Transverse colon (tissue), 3 donors: ENCODE data around the gene CHST3.

Experiments used
- POLR2A ChIP-seq: fragments of 450-650 bp; IDR thresholded peaks from one replicate; pipeline ENCODE4 v1.6.1; 2016; ENCODE audit warnings: antibody characterized with exemption, mild to moderate bottlenecking, moderate library complexity
- TF ChIP-seq, protein P1 (sequence below), 5 experiments: fragments of 200-600 bp in 3 of 5; fragments of 450-650 bp in 2 of 5; sonication (generic) in 3 of 5; IDR thresholded peaks; 1 replicate in 2 of 5; 2 replicates in 3 of 5; pipeline ENCODE4 v1.5.1; 2016 to 2017; ENCODE audit warnings: antibody characterized with exemption in 5 of 5, inconsistent platforms in 3 of 5, mild to moderate bottlenecking in 2 of 5, moderate library complexity in 1 of 5

DNA sequence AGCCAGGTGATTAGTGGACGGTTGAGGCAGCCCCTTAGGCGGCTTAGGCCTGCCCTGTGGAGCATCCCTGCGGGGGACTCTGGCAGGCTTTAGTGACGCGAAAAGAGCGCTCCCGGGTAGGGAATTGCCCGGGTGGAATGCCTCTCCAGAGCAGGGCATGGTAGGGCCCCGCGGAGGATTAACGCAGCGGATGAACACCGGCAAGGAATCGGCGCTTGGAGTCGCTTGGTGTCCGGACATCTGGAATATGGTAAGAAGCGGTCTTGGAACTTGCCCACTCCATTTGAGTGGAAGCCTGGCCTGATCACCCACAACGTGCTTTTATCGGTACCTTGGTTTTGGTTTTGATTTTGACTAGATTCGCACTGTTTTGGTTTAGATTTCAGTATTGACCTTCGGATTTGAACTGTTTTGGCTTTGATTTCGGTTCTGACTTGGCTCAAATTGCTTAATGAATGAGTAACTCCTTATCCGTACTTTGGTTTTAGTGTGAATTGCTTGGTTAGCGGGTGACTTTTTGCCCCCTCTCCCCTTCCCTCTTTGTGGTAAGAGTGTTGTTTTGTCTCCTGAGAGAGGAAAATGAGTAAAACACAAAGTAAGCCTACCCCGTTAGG lies 24.2 kb upstream of the CHST3 start:
- TF ChIP-seq, protein P1, sequence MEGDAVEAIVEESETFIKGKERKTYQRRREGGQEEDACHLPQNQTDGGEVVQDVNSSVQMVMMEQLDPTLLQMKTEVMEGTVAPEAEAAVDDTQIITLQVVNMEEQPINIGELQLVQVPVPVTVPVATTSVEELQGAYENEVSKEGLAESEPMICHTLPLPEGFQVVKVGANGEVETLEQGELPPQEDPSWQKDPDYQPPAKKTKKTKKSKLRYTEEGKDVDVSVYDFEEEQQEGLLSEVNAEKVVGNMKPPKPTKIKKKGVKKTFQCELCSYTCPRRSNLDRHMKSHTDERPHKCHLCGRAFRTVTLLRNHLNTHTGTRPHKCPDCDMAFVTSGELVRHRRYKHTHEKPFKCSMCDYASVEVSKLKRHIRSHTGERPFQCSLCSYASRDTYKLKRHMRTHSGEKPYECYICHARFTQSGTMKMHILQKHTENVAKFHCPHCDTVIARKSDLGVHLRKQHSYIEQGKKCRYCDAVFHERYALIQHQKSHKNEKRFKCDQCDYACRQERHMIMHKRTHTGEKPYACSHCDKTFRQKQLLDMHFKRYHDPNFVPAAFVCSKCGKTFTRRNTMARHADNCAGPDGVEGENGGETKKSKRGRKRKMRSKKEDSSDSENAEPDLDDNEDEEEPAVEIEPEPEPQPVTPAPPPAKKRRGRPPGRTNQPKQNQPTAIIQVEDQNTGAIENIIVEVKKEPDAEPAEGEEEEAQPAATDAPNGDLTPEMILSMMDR (IDR thresholded peaks at IDR 0.05) = no peak
- TF ChIP-seq POLR2A = no peak
